Ecto neural progenitor cell (in vitro differentiated cells): ENCODE results near the gene WNK1.
"Not testable (repeated sequence)": the region's sequence is repeated elsewhere in the genome, so short reads cannot be mapped to it uniquely, and the experiment has no call there.

ENCODE experiments used
- DNase-seq: peaks from one replicate; pipeline ENCODE4 v3.0.0-alpha.2; 2018; ENCODE audit warnings: low spot score

WNK1 gene

GRCh38 chr12:779745-780734, 27.7 kb downstream of the WNK1 start:
- no peak for DNase-seq

- DNase-seq, result no peak
Measured at GRCh38 chr12:780750-781379, 28.5 kb downstream of the WNK1 start.

GRCh38 chr12:785706-786105, 33.3 kb downstream of the WNK1 start:
- no peak for DNase-seq

GRCh38 chr12:788288-788687, 35.9 kb downstream of the WNK1 start:
- no peak for DNase-seq

GRCh38 chr12:788762-789161, 36.4 kb downstream of the WNK1 start:
- not testable (repeated sequence) for DNase-seq

- DNase-seq, result no peak
Measured at GRCh38 chr12:789852-790563, 37.6 kb downstream of the WNK1 start.

- no peak for DNase-seq
Measured at GRCh38 chr12:790608-791007, 38.2 kb downstream of the WNK1 start.

GRCh38 chr12:793037-793436, 40.7 kb downstream of the WNK1 start:
- DNase-seq, result no peak

- no peak for DNase-seq
Measured at GRCh38 chr12:793711-794110, 41.3 kb downstream of the WNK1 start.

- DNase-seq, result no peak
Measured at GRCh38 chr12:795305-795704, 42.9 kb downstream of the WNK1 start.

- no peak for DNase-seq
Measured at GRCh38 chr12:800401-800800, 48.0 kb downstream of the WNK1 start.

- DNase-seq, result no peak
Measured at GRCh38 chr12:802242-803120, 50.1 kb downstream of the WNK1 start.

- DNase-seq, result no peak
Measured at GRCh38 chr12:805022-805632, 52.7 kb downstream of the WNK1 start.

- DNase-seq, result no peak
Measured at GRCh38 chr12:806200-806791, 53.9 kb downstream of the WNK1 start.

- no peak for DNase-seq
Measured at GRCh38 chr12:807041-807735, 54.8 kb downstream of the WNK1 start.

- no peak for DNase-seq
Measured at GRCh38 chr12:810116-810515, 57.7 kb downstream of the WNK1 start.

- no peak for DNase-seq
Measured at GRCh38 chr12:810671-811415, 58.5 kb downstream of the WNK1 start.

- no peak for DNase-seq
Measured at GRCh38 chr12:812950-813349, 60.6 kb downstream of the WNK1 start.

GRCh38 chr12:817456-817855, 65.1 kb downstream of the WNK1 start:
- DNase-seq, result not testable (repeated sequence)
